Keratinocyte (primary cell): ENCODE measurements around the gene SPECC1. TPM values are rescaled to one million over a fixed set of nuclear protein-coding genes. Genes with fewer than 3 reads are reported as not detected.

Experiments used
- DNase-seq: peaks from one replicate; pipeline ENCODE4 v3.0.0-alpha.2; 2011; ENCODE audit warnings: low read depth, missing footprints, low spot score
- FAIRE-seq: peaks from 2 replicates; lab custom pipeline; 2011; peaks lifted over from hg19 to GRCh38; lab: Jason Lieb, UNC
- H2AFZ ChIP-seq: 2 replicates; pipeline ENCODE4 v1.6.0; 2012; ENCODE audit warnings: low read length, control low read depth, inconsistent platforms; ENCODE audit not compliant: control insufficient read depth
- H3K27ac ChIP-seq: 2 replicates; pipeline ENCODE4 v1.5.1; 2011; ENCODE audit warnings: low read length; ENCODE audit not compliant: control insufficient read depth, insufficient read depth
- H3K27me3 ChIP-seq: 3 replicates; pipeline ENCODE4 v1.6.0; 2011; ENCODE audit warnings: low read length; ENCODE audit not compliant: control insufficient read depth, insufficient read depth; ENCODE audit errors: extremely low read depth
- H3K36me3 ChIP-seq, 2 experiments: 2 replicates in 1 of 2; 3 replicates in 1 of 2; pipeline ENCODE4 v1.5.1; 2011; ENCODE audit warnings: low read length in 2 of 2, mild to moderate bottlenecking in 1 of 2; ENCODE audit not compliant: control insufficient read depth in 2 of 2, insufficient read depth in 2 of 2; ENCODE audit errors: extremely low read depth in 1 of 2
- H3K4me1 ChIP-seq: 3 replicates; pipeline ENCODE4 v1.5.1; 2011; ENCODE audit warnings: low read length; ENCODE audit not compliant: control insufficient read depth, insufficient read depth; ENCODE audit errors: extremely low read depth
- H3K4me2 ChIP-seq: 3 replicates; pipeline ENCODE4 v1.6.0; 2011; ENCODE audit warnings: low read depth, low read length; ENCODE audit not compliant: control insufficient read depth, insufficient read depth; ENCODE audit errors: extremely low read depth
- H3K4me3 ChIP-seq, 3 experiments: fragments of 200-600 bp in 1 of 3; sonication (generic) in 1 of 3; 2 replicates in 2 of 3; 3 replicates in 1 of 3; pipeline ENCODE4 v1.5.1; 2011 to 2016; ENCODE audit warnings: low read length in 3 of 3, mild to moderate bottlenecking in 3 of 3, control low read depth in 2 of 3, inconsistent platforms in 1 of 3, low read depth in 1 of 3, mixed read lengths in 1 of 3, mixed run types in 1 of 3, moderate library complexity in 1 of 3; ENCODE audit not compliant: control insufficient read depth in 2 of 3, insufficient read depth in 2 of 3; ENCODE audit errors: extremely low read depth in 1 of 3
- H3K79me2 ChIP-seq: 2 replicates; pipeline ENCODE4 v1.6.0; 2012; ENCODE audit warnings: low read length; ENCODE audit not compliant: control insufficient read depth, insufficient read depth
- H3K9ac ChIP-seq: 3 replicates; pipeline ENCODE4 v1.6.0; 2011; ENCODE audit warnings: low read length; ENCODE audit not compliant: control insufficient read depth, insufficient read depth; ENCODE audit errors: extremely low read depth
- H3K9me1 ChIP-seq: 3 replicates; pipeline ENCODE4 v1.6.0; 2011; ENCODE audit warnings: low read length; ENCODE audit not compliant: control insufficient read depth, insufficient read depth; ENCODE audit errors: extremely low read depth
- H3K9me3 ChIP-seq: 2 replicates; pipeline ENCODE4 v1.5.1; 2012; ENCODE audit warnings: low read depth, low read length; ENCODE audit not compliant: control insufficient read depth
- H4K20me1 ChIP-seq: 3 replicates; pipeline ENCODE4 v1.6.0; 2011; ENCODE audit warnings: low read length; ENCODE audit not compliant: control insufficient read depth, insufficient read depth; ENCODE audit errors: extremely low read depth
- EZH2 ChIP-seq: IDR thresholded peaks from one replicate; pipeline ENCODE4 v1.6.1; 2012; ENCODE audit warnings: inconsistent platforms, mild to moderate bottlenecking, low read length, moderate library complexity
- dilution Hi-C: fragments of 300-500 bp; cut with MboI; formaldehyde crosslinking; loops from one replicate; pipeline ENCODE4 v1.7.0; 2020; ENCODE audit warnings: low sequenced_read_pairs; ENCODE audit not compliant: extremely low pct_ligation_motif_present
- polyA plus RNA-seq, 5 experiments: library from polyadenylated mRNA; depleted of rRNA in 3 of 5; stranded (reverse) in 3 of 5; stranded (forward) in 1 of 5; unstranded in 1 of 5; fragments of >200 nt; gene quantifications; 1 replicate in 1 of 5; 2 replicates in 3 of 5; 3 replicates in 1 of 5; pipeline versions ENCODE4 v1.2.1 to v1.2.3, GENCODE V29; 2011 to 2012; ENCODE audit warnings: missing spikeins in 2 of 5, low read depth in 1 of 5, low replicate concordance in 1 of 5
- TF ChIP-seq, protein P1 (sequence below), 3 experiments: IDR thresholded peaks in 1 of 3; conservative IDR thresholded peaks in 1 of 3; optimal IDR thresholded peaks in 1 of 3; 2 replicates in 2 of 3; 3 replicates in 1 of 3; pipeline versions ENCODE3 to v1.5.1; 2011; ENCODE audit warnings: low read length in 3 of 3, mild to moderate bottlenecking in 3 of 3, moderate library complexity in 2 of 3, control low read depth in 1 of 3, inconsistent platforms in 1 of 3; ENCODE audit not compliant: insufficient read depth in 2 of 3; ENCODE audit errors: extremely low read depth in 1 of 3

The SPECC1 gene
- polyA plus RNA-seq, 1 donor (not counting 4 experiments of a cell fraction or from before 2014, with no cell fraction given), result 20.9 TPM

GRCh38 chr17:20244671-20245070, 235.5 kb downstream of the SPECC1 start:
- H2AFZ ChIP-seq, result no peak overlapping the region
- H4K20me1 ChIP-seq, result no peaks in the 10 kb centered on the region
- H3K27me3 ChIP-seq, result no peaks in the 10 kb centered on the region
- dilution Hi-C loops, result no loop called here
- no peak overlapping the region for H3K9ac ChIP-seq
- H3K9me3 ChIP-seq, result no peaks in the 10 kb centered on the region
- H3K4me2 ChIP-seq, result no peak overlapping the region
- H3K36me3 ChIP-seq, result peaks cover 3 to 7% of the 10 kb centered on the region in 2 experiments
- H3K79me2 ChIP-seq, result no peaks in the 10 kb centered on the region
- H3K27ac ChIP-seq, result no peak overlapping the region
- TF ChIP-seq, protein P1, sequence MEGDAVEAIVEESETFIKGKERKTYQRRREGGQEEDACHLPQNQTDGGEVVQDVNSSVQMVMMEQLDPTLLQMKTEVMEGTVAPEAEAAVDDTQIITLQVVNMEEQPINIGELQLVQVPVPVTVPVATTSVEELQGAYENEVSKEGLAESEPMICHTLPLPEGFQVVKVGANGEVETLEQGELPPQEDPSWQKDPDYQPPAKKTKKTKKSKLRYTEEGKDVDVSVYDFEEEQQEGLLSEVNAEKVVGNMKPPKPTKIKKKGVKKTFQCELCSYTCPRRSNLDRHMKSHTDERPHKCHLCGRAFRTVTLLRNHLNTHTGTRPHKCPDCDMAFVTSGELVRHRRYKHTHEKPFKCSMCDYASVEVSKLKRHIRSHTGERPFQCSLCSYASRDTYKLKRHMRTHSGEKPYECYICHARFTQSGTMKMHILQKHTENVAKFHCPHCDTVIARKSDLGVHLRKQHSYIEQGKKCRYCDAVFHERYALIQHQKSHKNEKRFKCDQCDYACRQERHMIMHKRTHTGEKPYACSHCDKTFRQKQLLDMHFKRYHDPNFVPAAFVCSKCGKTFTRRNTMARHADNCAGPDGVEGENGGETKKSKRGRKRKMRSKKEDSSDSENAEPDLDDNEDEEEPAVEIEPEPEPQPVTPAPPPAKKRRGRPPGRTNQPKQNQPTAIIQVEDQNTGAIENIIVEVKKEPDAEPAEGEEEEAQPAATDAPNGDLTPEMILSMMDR (optimal IDR thresholded peaks at IDR 0.05 in 1 of 3, IDR thresholded peaks at IDR 0.05 in 1 of 3, conservative IDR thresholded peaks at IDR 0.05 in 1 of 3; ENCODE audit: extremely low read depth in 1 of 3, insufficient read depth in 2 of 3, low read length in 3 of 3), result no peak
- no peak for TF ChIP-seq EZH2
- no peak overlapping the region for H3K4me3 ChIP-seq
- no peaks in the 10 kb centered on the region for H3K4me1 ChIP-seq
- FAIRE-seq (no peak), DNase-seq (no peak)
- no peaks in the 10 kb centered on the region for H3K9me1 ChIP-seq

DNA sequence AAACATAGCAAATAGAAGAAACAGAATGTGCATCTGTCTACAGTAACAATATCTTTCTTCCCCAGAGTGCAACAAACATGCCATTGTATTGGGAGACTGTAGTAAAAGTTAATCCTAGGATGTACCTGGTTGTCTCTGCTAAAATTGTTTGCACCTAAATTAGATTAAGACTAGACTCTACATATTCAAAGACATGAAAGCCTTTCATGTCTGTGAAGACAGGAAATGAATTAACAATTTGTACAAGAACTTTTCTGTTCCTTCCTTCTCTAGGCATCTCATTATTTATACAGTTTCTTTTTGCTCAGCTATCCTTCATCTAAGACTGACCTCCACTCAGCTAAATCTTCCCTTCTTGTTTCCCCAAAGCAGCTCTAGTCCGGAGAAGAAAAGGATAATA, 237.5 kb downstream of the SPECC1 start:
- Histone ChIP-seq H4K20me1 (no peaks in the 10 kb centered on the region), H3K79me2 (no peaks in the 10 kb centered on the region), H3K27ac (no peak overlapping the region), H3K4me3 (no peak overlapping the region), H2AFZ (no peak overlapping the region), H3K4me2 (no peak overlapping the region), H3K36me3 (peaks cover 3 to 7% of the 10 kb centered on the region in 2 experiments), H3K27me3 (no peaks in the 10 kb centered on the region), H3K9ac (no peak overlapping the region), H3K9me3 (no peaks in the 10 kb centered on the region), H3K9me1 (no peaks in the 10 kb centered on the region), H3K4me1 (no peaks in the 10 kb centered on the region)
- DNase-seq, result no peak
- TF ChIP-seq, protein P1 (optimal IDR thresholded peaks at IDR 0.05 in 1 of 3, IDR thresholded peaks at IDR 0.05 in 1 of 3, conservative IDR thresholded peaks at IDR 0.05 in 1 of 3; ENCODE audit: extremely low read depth in 1 of 3, insufficient read depth in 2 of 3, low read length in 3 of 3), result no peak
- TF ChIP-seq EZH2, result no peak
- no peak for FAIRE-seq
- dilution Hi-C loops, result no loop called here
